Neural cell (in vitro differentiated cells): ENCODE results near the gene ABCA4. TPM values are rescaled to one million over a fixed set of nuclear protein-coding genes. Genes with fewer than 3 reads are reported as not detected.

ENCODE experiments used
- H2AFZ ChIP-seq: fragments of 200-600, 300-800 bp; sonication (generic), shearing (Covaris generic); 2 replicates; pipeline ENCODE4 v1.6.0; 2014; ENCODE audit warnings: low read depth, mild to moderate bottlenecking, antibody characterized with exemption, low read length, moderate library complexity
- H3F3A ChIP-seq: fragments of 200-600 bp; shearing (Covaris generic); 2 replicates; pipeline ENCODE4 v1.6.1; 2016; ENCODE audit warnings: mild to moderate bottlenecking, moderate library complexity, mixed read lengths, antibody characterized with exemption, low read length; ENCODE audit not compliant: insufficient read depth, poor library complexity, severe bottlenecking
- H3K27ac ChIP-seq: fragments of 200-600, 300-800 bp; sonication (generic), shearing (Covaris generic); 2 replicates; pipeline ENCODE4 v1.5.1; 2014; ENCODE audit warnings: mild to moderate bottlenecking, low read length, moderate library complexity
- H3K27me3 ChIP-seq: fragments of 300-800, 200-600 bp; sonication (generic), shearing (Covaris generic); 2 replicates; pipeline ENCODE4 v1.6.0; 2014; ENCODE audit warnings: mild to moderate bottlenecking, low read depth, low read length, moderate library complexity; ENCODE audit not compliant: insufficient read depth
- H3K36me3 ChIP-seq: fragments of 300-800, 200-600 bp; sonication (generic), shearing (Covaris generic); 2 replicates; pipeline ENCODE4 v1.5.1; 2014; ENCODE audit warnings: mild to moderate bottlenecking, antibody characterized with exemption, low read length, moderate library complexity; ENCODE audit not compliant: insufficient read depth
- H3K4me2 ChIP-seq: fragments of 300-800, 200-600 bp; sonication (generic), shearing (Covaris generic); 2 replicates; pipeline ENCODE4 v1.6.0; 2014; ENCODE audit warnings: mild to moderate bottlenecking, low read length
- H3K4me3 ChIP-seq: fragments of 300-800, 200-600 bp; sonication (generic), shearing (Covaris generic); 2 replicates; pipeline ENCODE4 v1.5.1; 2014; ENCODE audit warnings: mild to moderate bottlenecking, low read length, moderate library complexity
- H3K79me2 ChIP-seq: fragments of 200-600 bp; shearing (Covaris generic); replicated peaks from 2 replicates; pipeline ENCODE4 v1.6.0; 2014; ENCODE audit warnings: mild to moderate bottlenecking, low read length, moderate library complexity; ENCODE audit not compliant: insufficient read depth
- H3K9ac ChIP-seq: fragments of 300-800, 200-600 bp; sonication (generic), shearing (Covaris generic); 2 replicates; pipeline ENCODE4 v1.6.1; 2016; ENCODE audit warnings: mild to moderate bottlenecking, low read length, mixed read lengths
- H3K9me2 ChIP-seq: fragments of 200-600 bp; shearing (Covaris generic); 2 replicates; pipeline ENCODE4 v1.6.1; 2016; ENCODE audit warnings: mild to moderate bottlenecking, low read length, mixed read lengths; ENCODE audit not compliant: insufficient read depth
- H3K9me3 ChIP-seq: fragments of 200-600, 300-800 bp; sonication (generic), shearing (Covaris generic); 2 replicates; pipeline ENCODE4 v1.6.1; 2016; ENCODE audit warnings: mild to moderate bottlenecking, mixed run types, low read length, moderate library complexity, mixed read lengths
- H4K20me1 ChIP-seq: fragments of 200-600 bp; shearing (Covaris generic); 2 replicates; pipeline ENCODE4 v1.6.1; 2016; ENCODE audit warnings: mild to moderate bottlenecking, mixed run types; ENCODE audit not compliant: insufficient read depth
- EP300 ChIP-seq: fragments of 450-650 bp; conservative IDR thresholded peaks from 2 replicates; pipeline ENCODE4 v1.6.1; 2014; ENCODE audit warnings: antibody characterized with exemption, mild to moderate bottlenecking, moderate library complexity; ENCODE audit not compliant: poor library complexity, severe bottlenecking
- EZH2 ChIP-seq: fragments of 200-600, 300-800 bp; shearing (Covaris generic), sonication (generic); IDR thresholded peaks from 2 replicates; pipeline ENCODE4 v1.6.1; 2014; ENCODE audit warnings: antibody characterized with exemption, low read length, borderline replicate concordance, mild to moderate bottlenecking; ENCODE audit not compliant: insufficient read depth, poor library complexity, severe bottlenecking
- MXI1 ChIP-seq: fragments of 450-650 bp; conservative IDR thresholded peaks from 2 replicates; pipeline ENCODE4 v1.6.1; 2014; ENCODE audit warnings: antibody characterized with exemption, mild to moderate bottlenecking; ENCODE audit not compliant: poor library complexity, severe bottlenecking
- POLR2AphosphoS5 ChIP-seq: IDR thresholded peaks from 2 replicates; pipeline ENCODE4 v1.6.1; 2012
- RAD21 ChIP-seq: fragments of 450-650 bp; conservative IDR thresholded peaks from 2 replicates; pipeline ENCODE4 v1.6.1; 2014; ENCODE audit warnings: antibody characterized with exemption, mild to moderate bottlenecking, moderate library complexity
- SMC3 ChIP-seq: fragments of 450-650 bp; conservative IDR thresholded peaks from 2 replicates; pipeline ENCODE4 v1.6.1; 2014; ENCODE audit warnings: antibody characterized with exemption, mild to moderate bottlenecking, moderate library complexity; ENCODE audit not compliant: poor library complexity
- TAF1 ChIP-seq: IDR thresholded peaks from 2 replicates; pipeline ENCODE4 v1.6.1; 2012; ENCODE audit warnings: low read depth
- polyA plus RNA-seq: library from polyadenylated mRNA; depleted of rRNA; stranded (reverse); fragments of >200 nt; gene quantifications from 2 replicates; pipeline ENCODE4 v1.2.3, GENCODE V29; 2014
- TF ChIP-seq, protein P1 (sequence below): fragments of 450-650 bp; IDR thresholded peaks from 2 replicates; pipeline ENCODE4 v1.5.1; 2014; ENCODE audit warnings: antibody characterized with exemption, mild to moderate bottlenecking, moderate library complexity; ENCODE audit not compliant: poor library complexity, severe bottlenecking
- TF ChIP-seq, protein P2 (sequence below): IDR thresholded peaks from 2 replicates; pipeline ENCODE4 v1.6.1; 2012; ENCODE audit warnings: borderline replicate concordance

Gene ABCA4
- polyA plus RNA-seq, 1 donor from 2014 or later, result not detected

DNA sequence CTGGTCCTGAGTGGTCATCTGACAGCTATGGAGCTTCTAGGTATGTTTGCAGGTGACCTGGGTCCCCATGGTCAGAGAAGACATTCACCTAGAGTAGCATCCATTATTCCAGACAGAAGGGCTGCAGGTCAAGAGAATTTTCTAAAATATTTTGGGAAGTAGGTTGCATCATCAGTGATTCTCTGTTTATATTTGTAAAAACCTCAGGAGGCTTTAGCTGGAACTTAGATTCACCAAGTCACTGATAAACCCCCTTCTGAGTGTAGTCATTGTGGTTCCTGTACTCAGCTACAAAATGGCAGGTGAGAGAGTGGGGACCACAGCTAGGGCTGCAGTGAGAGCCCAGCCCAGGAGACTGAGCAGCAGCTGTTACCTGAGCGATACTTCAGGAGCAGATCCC lies 78.6 kb downstream of the ABCA4 start:
- TF ChIP-seq, protein P1, sequence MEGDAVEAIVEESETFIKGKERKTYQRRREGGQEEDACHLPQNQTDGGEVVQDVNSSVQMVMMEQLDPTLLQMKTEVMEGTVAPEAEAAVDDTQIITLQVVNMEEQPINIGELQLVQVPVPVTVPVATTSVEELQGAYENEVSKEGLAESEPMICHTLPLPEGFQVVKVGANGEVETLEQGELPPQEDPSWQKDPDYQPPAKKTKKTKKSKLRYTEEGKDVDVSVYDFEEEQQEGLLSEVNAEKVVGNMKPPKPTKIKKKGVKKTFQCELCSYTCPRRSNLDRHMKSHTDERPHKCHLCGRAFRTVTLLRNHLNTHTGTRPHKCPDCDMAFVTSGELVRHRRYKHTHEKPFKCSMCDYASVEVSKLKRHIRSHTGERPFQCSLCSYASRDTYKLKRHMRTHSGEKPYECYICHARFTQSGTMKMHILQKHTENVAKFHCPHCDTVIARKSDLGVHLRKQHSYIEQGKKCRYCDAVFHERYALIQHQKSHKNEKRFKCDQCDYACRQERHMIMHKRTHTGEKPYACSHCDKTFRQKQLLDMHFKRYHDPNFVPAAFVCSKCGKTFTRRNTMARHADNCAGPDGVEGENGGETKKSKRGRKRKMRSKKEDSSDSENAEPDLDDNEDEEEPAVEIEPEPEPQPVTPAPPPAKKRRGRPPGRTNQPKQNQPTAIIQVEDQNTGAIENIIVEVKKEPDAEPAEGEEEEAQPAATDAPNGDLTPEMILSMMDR, result no peak
- TF ChIP-seq TAF1 (no peak), POLR2AphosphoS5 (no peak), EP300 (no peak), SMC3 (no peak), RAD21 (no peak), MXI1 (no peak), EZH2 (no peak)
- TF ChIP-seq, protein P2, sequence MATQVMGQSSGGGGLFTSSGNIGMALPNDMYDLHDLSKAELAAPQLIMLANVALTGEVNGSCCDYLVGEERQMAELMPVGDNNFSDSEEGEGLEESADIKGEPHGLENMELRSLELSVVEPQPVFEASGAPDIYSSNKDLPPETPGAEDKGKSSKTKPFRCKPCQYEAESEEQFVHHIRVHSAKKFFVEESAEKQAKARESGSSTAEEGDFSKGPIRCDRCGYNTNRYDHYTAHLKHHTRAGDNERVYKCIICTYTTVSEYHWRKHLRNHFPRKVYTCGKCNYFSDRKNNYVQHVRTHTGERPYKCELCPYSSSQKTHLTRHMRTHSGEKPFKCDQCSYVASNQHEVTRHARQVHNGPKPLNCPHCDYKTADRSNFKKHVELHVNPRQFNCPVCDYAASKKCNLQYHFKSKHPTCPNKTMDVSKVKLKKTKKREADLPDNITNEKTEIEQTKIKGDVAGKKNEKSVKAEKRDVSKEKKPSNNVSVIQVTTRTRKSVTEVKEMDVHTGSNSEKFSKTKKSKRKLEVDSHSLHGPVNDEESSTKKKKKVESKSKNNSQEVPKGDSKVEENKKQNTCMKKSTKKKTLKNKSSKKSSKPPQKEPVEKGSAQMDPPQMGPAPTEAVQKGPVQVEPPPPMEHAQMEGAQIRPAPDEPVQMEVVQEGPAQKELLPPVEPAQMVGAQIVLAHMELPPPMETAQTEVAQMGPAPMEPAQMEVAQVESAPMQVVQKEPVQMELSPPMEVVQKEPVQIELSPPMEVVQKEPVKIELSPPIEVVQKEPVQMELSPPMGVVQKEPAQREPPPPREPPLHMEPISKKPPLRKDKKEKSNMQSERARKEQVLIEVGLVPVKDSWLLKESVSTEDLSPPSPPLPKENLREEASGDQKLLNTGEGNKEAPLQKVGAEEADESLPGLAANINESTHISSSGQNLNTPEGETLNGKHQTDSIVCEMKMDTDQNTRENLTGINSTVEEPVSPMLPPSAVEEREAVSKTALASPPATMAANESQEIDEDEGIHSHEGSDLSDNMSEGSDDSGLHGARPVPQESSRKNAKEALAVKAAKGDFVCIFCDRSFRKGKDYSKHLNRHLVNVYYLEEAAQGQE, result no peak
- Histone ChIP-seq H3K36me3 (no peaks in the 10 kb centered on the region), H3K4me3 (no peak overlapping the region), H3K27ac (no peak overlapping the region), H3K9me3 (no peaks in the 10 kb centered on the region), H4K20me1 (no peaks in the 10 kb centered on the region), H3K27me3 (no peaks in the 10 kb centered on the region), H3K79me2 (no peaks in the 10 kb centered on the region), H3K9me2 (no peaks in the 10 kb centered on the region), H2AFZ (no peak overlapping the region), H3K9ac (no peak overlapping the region), H3K4me2 (no peak overlapping the region), H3F3A (no peaks in the 10 kb centered on the region)

DNA sequence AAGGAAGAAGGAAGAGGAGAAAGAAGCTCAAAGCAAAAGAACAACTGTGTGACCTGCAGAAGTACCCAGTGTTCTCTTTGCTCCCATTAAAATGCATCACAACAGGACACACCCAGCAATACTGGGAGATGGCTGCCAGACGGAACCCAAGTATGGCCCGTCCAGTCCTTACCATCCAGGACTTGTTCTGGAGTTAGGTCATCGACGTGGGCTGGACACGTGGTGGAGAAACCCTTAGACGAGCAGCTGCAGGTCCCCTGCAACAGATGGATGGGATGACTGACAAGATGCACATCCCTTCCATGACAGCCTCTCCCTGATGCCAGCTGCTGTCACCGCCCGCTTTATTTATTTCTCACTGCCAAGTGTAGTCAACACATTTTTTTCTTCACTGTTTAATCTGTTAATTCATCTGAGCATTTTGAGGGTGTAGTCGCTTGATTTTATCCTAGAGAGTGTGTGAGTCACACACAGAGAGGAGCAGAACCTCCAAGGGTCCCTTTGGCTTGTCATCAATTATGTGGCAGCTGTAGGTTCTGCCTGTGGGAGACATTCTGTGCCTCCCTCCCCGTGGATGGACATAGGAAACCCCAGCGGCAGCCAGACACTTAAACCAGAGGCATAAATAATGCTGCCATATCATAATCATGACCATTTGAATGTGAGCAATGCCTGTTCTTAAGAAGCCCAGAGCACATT lies 80.9 kb downstream of the ABCA4 start:
- TF ChIP-seq RAD21 (peak; percentile 8), SMC3 (peak; percentile 40), EP300 (no peak)
- no peak overlapping the region for H3K4me2 ChIP-seq
- no peaks in the 10 kb centered on the region for H3K9me3 ChIP-seq
- H3K79me2 ChIP-seq, result no peaks in the 10 kb centered on the region
- no peaks in the 10 kb centered on the region for H3K27me3 ChIP-seq
- H3F3A ChIP-seq, result no peaks in the 10 kb centered on the region
- H3K4me3 ChIP-seq, result no peak overlapping the region
- H3K9ac ChIP-seq, result no peak overlapping the region
- no peak overlapping the region for H2AFZ ChIP-seq
- no peaks in the 10 kb centered on the region for H4K20me1 ChIP-seq
- no peaks in the 10 kb centered on the region for H3K9me2 ChIP-seq
- no peak overlapping the region for H3K27ac ChIP-seq
- H3K36me3 ChIP-seq, result no peaks in the 10 kb centered on the region
